Epithelial cell of proximal tubule (primary cell): ENCODE data around the gene WDR87. TPM values are rescaled to one million over a fixed set of nuclear protein-coding genes. Genes with fewer than 3 reads are reported as not detected.

ENCODE experiments used
- DNase-seq: peaks from one replicate; pipeline ENCODE4 v3.0.0-alpha.2; 2011; ENCODE audit warnings: low read depth
- H3K4me3 ChIP-seq: 2 replicates; pipeline ENCODE4 v1.5.1; 2011; ENCODE audit warnings: low read depth, mild to moderate bottlenecking, low read length
- total RNA-seq: library from RNA; depleted of rRNA; stranded (reverse); fragments of >200 nt; gene quantifications from 2 replicates; pipeline ENCODE4 v1.2.3, GENCODE V29; 2015
- TF ChIP-seq, protein P1 (sequence below): conservative IDR thresholded peaks from 2 replicates; pipeline ENCODE4 v1.5.1; 2012; ENCODE audit warnings: low read depth, mild to moderate bottlenecking, low read length

Gene WDR87
- total RNA-seq, 1 donor from 2014 or later = not detected

GRCh38 chr19:37893845-37894575 lies 12.4 kb downstream of the WDR87 start:
- TF ChIP-seq, protein P1, sequence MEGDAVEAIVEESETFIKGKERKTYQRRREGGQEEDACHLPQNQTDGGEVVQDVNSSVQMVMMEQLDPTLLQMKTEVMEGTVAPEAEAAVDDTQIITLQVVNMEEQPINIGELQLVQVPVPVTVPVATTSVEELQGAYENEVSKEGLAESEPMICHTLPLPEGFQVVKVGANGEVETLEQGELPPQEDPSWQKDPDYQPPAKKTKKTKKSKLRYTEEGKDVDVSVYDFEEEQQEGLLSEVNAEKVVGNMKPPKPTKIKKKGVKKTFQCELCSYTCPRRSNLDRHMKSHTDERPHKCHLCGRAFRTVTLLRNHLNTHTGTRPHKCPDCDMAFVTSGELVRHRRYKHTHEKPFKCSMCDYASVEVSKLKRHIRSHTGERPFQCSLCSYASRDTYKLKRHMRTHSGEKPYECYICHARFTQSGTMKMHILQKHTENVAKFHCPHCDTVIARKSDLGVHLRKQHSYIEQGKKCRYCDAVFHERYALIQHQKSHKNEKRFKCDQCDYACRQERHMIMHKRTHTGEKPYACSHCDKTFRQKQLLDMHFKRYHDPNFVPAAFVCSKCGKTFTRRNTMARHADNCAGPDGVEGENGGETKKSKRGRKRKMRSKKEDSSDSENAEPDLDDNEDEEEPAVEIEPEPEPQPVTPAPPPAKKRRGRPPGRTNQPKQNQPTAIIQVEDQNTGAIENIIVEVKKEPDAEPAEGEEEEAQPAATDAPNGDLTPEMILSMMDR = no peak
- DNase-seq = no peak

DNA sequence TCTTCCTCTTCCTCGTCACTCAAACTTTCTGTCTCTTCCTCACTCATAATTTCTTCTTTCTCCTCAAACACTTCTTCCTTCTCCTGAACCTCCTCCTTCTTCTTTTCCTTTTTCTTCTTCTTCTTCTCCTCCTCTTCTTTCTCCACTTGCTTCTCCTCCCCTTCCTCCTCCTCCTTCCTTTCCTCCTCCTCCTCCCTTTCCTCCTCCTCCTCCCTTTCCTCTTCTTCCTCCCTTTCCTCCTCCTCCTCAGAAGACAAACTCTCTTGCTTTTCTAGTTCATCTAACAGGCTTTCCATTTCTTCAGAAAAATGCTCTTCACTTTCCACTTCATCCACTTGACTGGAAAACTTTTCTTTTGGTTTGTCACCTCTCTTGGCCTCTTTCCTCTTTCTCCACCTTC lies 19.8 kb downstream of the WDR87 start:
- no peak overlapping the region for H3K4me3 ChIP-seq
- no peak for DNase-seq
- TF ChIP-seq, protein P1 = no peak

More at GRCh38 chr19:37893845-37894575, 12.4 kb downstream of the WDR87 start:
- H3K4me3 ChIP-seq = no peak overlapping the region

DNA sequence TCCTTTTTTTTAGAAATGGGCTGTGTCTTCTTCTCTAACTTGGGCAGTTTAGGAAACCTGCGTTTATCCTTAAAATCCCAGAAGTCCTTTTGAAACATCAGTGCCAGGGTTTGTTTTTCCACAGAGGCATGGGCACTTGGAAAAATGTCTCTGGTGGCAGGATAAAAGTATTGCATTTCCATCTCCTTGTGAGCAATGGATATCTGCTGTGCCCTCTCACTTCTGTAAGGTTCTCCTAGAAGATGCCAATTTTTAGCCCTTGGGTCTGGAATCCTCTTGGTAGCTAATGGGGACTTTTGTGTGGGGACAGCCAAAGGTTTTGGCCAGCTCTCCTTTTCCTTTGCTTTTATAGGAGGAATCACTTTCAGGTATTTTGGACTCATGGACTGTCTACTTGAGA lies 21.0 kb downstream of the WDR87 start:
- H3K4me3 ChIP-seq = no peak overlapping the region
- TF ChIP-seq, protein P1 = no peak
- DNase-seq = no peak

DNA sequence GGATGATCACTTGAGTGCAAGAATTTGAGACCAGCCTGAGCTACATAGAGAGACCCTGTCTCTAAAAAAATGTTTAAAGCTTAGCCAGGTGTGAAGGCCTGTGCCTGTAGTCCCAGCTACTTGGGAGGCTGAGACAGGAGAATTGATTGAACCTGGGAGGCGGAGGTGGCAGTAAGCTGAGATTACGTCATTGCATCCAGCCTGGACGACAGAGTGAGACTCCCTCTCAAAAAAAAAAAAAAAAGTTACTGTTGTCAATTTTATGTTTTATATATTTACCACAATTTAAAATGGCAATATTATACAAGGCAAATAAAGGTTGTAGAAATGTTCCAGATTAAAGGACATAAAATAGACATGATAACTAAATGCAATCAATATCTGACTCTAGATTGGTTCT lies 29.2 kb downstream of the WDR87 start:
- TF ChIP-seq, protein P1 = no peak
- no peak overlapping the region for H3K4me3 ChIP-seq
- no peak for DNase-seq

- H3K4me3 ChIP-seq = no peak overlapping the region
- no peak for DNase-seq
- TF ChIP-seq, protein P1 = no peak
Observed at GRCh38 chr19:37876032-37876431, 30.4 kb downstream of the WDR87 start.

GRCh38 chr19:37874784-37875183 lies 31.6 kb downstream of the WDR87 start:
- TF ChIP-seq, protein P1 = no peak
- DNase-seq = peak; percentile 19
- H3K4me3 ChIP-seq = no peak overlapping the region

GRCh38 chr19:37872383-37872782 lies 34.0 kb downstream of the WDR87 start:
- no peak for DNase-seq
- H3K4me3 ChIP-seq = no peak overlapping the region
- TF ChIP-seq, protein P1 = no peak
